GM21717 (cell line): Measurements from ENCODE around the gene MYO3A.
"Not testable (repeated sequence)": the region's sequence is repeated elsewhere in the genome, so short reads cannot be mapped to it uniquely, and the experiment has no call there.

Source experiments
- ATAC-seq: cut with Tn5 transposase; IDR thresholded peaks from one replicate; pipeline ENCODE4 v1.9.1; 2021; ENCODE audit warnings: mild to moderate bottlenecking, moderate library complexity; ENCODE audit not compliant: unreplicated experiment

The MYO3A gene

DNA sequence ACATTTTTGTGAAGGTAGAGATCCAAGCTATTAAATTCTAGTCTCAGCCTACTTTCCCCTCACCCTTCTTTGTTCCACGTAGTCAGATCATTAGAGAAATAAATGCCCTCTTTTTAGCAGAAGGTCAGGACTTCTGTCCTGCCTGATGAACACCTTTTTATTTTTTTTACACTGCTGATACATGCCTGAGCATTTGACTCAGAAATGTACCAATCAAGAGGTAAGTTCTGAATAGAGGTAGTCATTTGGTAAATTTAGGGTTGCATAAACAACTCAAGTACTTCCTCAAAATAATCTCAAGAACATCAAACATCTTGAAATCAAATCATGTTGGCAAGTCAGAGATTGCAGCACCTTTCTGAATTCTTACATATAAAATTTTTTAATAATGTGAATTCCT is 133.7 kb downstream of the MYO3A start:
- ATAC-seq = no peak

DNA sequence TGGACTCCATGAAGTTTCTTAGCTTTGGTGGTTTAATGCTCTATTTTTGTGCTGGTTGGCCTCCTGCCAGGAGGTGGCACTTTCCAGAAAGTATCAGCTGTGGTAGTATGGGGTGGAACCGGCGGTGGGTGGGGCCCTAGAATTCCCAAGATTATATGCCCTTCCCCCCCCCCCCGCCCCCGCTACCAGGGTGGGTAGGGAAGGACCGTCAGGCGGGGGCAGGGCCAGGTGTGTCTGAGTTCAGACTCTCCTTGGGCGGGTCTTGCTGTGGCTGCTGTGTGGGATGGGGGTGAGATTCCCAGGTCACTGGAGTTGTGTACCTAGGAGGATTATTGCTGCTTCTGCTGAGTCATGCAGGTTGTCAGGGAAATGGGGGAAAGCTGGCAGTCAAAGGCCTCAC is 146.9 kb downstream of the MYO3A start:
- not testable (repeated sequence) for ATAC-seq

DNA sequence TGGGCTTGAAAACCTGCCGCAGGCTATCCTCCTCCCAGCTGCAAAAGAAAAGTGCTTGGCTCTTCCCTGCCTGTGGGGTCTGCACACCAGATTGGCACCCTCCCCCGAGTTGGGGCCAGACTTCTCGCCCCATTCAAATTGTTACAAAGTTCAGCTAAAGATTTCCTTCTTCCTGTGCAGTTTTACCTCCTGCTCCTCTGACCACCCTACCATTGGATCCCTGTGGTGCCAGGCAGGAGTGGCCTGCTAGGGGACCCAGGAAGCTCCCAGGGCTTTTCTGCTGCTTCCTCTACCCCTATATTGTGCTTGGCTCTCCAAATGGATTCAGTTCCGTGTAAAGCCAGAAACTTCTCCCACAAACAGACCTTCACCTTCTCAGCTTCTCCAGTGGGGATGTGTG is 147.4 kb downstream of the MYO3A start:
- ATAC-seq = no peak

DNA sequence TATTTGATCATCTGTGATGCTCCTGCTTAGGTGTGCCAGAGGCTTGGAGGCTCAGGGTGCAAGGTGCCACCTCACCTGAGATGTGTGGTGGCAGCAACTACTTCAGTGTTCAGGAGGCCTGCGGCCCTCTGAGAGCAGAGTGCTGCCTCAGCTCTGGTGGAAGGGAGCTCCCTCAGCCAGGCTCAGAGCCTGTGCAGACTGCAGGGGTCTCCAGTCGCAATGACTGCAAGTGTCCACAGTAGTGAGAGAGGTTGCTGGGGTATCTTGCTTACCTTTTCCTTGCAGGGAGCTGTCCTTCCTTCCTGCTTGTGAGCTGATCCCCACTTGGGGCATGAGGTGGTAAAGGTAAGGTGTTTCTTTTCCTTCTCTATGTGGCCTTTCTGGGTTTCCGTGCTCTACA is 151.5 kb downstream of the MYO3A start:
- ATAC-seq = no peak

DNA sequence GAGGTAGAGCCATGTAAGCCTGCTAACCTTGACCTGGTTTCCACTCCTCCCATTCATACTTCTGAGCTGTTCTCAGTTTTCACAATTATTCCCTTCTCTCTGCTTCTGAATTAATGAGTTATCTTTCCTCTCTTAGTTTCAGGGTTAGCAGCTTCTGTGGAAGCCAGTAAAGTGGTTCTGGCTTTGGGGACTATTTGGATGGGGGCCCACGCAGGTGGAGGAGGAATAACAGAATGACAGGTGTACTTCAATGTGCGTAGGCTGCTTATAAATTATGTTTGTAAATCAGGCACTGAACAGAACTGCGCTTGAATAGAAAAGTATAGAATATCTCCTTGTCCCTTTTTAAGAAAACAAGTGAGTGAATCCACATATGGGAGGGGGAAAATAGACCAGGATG is 153.6 kb downstream of the MYO3A start:
- ATAC-seq = no peak

DNA sequence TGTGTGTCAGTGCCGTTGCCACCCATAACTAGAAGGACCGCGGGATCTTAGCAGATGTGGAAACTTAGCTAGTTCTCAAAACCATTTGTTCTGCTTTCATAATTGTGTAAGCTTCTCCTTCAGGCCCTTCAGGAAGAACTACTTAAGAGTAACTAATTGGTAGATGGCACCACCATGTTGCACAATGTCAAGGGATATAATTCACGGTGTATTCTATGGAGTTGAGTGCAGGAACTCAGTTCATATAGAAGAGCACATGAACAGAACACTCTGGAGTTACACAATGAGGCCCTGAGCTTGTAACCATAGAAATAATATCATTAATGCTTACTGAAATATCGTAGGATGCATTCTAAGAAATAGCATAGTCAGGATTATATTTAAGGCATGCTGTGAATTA is 156.0 kb downstream of the MYO3A start:
- no peak for ATAC-seq

DNA sequence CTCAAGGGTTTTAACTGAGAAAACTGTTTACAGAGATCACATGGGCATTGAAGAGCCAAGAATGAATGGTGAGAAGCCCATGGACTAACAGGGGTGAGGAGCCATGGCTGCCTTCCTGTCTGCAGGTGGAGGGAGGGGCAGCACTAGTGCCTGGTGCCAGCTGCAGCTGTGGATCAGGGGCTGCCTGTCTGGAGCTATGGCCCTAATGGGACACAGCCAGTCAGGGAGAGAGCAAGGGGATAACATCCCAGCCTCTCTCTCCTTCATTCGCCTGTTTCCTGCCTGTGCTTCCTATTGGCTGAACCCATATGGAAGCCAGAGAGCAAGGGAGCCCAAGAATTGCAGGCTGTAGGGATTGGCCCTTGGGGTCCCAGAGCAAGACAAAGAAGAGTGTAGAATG is 156.7 kb downstream of the MYO3A start:
- no peak for ATAC-seq

DNA sequence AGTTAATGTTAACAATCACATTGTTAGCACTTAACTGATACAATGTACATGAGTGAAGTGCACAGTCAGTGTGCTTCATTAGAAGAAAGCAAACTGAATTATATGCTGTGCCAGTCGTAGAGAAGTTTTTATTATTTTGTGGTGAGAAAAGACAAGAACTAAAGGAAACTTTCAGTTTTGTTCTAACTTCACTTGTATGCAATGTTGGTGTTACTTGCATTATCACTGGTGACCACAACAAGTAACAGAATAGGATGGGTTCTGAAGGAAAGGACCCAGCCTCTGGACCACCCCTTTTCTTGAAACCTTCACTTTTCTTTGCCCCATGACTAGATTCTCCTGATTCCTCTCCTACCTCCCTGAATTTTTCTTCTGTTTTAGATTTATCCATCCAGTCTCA is 159.2 kb downstream of the MYO3A start:
- no peak for ATAC-seq

DNA sequence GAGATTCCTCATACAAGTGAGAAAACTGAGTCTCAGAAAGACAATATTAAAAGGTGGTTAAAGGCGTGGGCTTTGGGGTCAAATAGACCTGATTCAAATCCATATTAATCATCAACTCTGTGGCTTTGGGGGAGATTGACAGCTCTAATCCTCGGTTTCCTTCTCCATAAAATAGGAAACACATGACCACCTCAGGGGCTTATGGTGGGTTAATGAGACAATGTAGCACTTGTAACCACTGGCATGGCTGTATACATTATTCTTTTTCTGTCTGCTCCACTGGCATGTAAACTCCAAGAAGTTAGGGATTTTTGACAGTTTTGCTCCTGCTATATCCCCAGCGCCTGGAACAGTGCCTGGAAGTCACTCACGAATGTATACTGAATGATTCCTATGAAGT is 161.8 kb downstream of the MYO3A start:
- ATAC-seq = no peak

DNA sequence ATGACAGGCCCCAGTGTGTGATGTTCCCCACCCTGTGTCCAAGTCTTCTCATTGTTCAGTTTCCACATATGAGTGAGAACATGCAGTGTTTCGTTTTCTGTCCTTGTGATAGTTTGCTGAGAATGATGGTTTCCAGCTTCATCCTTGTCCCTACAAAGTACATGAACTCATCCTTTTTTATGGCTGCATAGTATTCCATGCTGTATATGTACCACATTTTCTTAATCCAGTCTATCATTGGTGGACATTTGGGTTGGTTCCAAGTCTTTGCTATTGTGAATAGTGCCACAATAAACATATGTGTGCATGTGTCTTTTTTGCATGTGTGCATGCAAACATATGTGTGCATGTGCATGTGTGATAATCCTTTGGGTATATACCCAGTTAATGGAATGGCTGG is 163.5 kb downstream of the MYO3A start:
- ATAC-seq = not testable (repeated sequence)

DNA sequence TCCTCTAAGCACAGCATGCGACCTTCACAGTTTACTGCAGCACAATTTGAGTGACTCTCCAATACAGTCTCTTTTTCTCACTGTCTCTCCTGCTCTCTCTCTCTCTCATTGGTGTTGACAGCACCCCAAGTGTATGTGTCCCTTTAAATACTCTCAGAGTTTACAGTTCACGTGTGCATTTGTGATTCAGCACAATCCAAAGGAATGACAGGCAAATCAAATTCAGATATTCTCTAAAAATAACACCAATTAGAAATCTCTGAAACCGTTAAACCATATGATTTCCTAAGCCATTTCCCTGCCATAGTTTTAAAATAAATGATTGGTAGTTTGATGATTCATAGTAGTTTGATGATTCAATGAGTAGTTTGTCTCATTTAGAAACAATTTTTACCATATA is 178.5 kb downstream of the MYO3A start:
- no peak for ATAC-seq

DNA sequence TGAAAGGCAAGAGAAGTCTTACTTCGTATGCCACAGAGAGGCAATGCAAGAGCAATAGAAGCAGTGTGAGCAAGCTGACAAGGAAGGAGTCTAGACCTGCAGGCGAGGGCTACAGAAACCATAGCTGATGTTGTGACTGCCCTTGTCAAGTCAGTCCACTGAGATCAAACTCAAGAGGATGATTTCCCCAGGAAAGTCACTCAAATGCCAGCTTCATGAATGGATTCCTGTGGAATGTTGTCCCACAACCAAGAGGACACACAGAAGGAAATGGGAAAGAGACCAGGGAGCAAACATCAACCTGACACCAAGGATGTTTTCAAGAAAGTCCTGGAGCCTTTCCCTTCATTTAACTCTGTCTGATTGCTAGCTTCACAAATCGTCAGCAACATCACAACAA is 204.6 kb downstream of the MYO3A start:
- no peak for ATAC-seq

DNA sequence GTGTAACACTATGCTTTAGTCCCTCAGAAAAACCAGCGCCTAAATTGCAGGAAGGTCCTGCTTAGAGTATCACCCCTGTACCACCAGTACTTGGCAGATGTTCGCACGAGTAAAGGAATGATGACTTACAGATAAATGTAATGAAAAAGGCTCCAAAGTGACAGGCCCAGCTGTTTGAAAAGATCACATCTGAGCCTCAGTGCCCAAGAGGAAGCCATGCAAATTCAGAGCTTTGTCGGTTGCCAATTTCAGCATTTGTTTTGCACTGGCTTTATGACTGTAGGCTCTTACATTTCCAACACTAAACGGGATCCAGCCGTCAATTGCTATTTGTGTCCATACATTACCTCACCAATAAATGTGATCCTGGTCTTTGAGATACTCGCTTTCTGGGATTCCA is 222.0 kb downstream of the MYO3A start:
- no peak for ATAC-seq

DNA sequence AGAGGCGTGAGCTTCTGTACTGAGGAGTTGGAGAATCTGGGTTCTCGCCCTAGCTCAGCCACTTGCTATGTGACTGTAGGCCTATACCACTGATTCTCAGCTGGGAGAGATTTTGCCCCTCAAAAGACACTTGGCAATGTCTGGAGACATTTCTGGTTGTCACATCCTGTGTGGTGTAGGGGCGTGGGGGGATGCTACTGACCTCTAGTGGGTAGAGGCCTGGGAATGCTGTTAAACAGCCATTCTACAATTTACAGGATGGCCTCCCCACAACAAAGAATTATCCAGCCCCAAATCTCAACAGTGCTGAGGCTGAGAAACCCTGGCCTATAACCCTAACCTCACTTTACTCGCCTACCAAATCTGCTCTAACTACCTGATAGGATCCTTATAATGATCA is 223.7 kb downstream of the MYO3A start:
- no peak for ATAC-seq

DNA sequence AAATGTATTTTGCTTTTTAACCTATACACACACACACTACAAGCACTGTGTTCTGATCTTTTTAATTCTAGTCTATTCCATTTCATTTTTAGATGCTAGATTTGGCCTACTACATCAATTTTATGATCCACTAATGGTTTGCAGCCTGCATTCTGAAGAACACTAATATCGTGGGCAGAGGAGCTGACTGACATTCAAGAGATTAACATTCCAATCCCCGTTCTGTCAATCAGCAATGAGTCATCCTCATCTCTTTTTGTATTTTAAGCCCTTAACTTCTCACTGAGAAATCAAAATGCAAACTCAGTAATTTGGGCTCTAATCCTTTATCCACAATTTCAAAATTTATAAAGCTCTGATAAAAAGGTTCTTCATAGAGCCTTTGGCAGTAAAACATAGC is 235.4 kb downstream of the MYO3A start:
- no peak for ATAC-seq

DNA sequence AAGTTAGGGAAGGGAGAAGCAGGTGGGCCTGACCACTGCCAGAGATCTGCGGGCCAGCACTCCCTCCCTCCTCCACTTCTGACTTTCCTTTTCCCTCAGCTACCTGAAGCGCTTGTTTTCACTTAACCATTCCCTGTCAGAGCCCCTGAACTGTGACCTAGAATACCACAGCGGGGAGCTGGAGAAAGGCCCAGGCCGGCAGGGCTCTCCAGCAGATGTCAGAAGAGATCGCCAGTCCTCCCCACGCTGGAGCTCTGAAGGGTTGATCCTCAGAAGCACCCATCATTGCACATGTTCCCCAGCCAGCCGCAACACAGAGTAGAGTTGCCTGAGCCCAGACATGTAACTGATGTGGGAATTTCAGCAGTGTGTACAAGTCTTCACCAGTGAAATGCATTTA is 238.1 kb downstream of the MYO3A start:
- no peak for ATAC-seq

DNA sequence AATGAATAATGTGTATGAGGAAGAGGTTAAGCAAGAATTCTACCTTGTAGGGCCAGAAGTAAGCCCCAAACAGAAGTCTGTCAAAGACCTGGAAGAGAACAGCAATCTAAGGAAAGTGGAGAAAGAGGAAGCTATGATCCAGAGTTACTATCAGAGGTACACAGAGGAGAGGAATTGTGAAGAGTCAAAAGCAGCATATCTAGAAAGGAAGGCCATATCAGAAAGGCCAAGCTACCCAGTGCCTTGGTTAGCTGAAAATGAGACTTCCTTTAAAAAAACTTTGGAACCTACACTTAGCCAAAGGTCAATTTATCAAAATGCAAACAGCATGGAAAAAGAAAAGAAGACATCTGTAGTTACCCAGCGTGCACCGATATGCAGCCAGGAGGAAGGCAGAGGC is 239.8 kb downstream of the MYO3A start:
- no peak for ATAC-seq

DNA sequence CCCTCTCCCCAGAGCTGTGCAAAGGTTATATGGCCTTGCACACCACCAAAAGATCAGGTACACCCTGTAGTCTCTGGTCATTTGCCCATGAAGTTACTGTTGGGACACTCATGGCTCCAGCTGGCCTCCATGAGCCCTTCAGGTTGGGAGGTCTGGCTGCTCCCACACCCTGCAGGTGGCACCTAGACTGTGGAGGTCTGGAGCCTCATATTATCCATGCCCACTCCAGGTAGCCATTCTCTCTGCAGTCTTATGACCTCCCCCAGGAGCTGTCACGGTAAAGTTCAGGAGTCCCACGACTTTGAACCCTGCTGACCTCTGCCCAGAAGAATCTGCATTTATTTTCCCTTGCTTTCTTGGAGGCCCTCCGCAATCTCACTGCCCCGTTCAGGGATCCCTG is 243.3 kb downstream of the MYO3A start:
- no peak for ATAC-seq

DNA sequence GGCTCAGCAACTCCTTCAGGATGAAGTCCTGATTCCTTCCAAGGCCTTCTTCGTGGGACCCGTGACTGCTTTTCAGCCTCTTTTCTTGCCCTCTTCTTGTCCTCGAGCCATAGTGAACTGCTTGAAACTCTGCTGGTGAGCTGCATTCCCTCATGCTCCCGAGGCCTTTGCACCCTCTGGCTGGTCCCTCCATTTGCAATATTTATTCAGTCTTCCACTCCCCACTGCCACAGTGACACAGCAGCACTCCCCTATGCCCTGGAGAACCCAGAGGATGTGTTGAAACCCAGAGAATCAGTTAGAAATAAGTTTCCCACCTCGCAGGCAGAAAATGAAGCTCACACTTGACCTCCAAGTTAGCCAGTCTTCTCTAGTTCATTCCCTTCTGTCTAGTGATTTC is 260.2 kb downstream of the MYO3A start:
- no peak for ATAC-seq

DNA sequence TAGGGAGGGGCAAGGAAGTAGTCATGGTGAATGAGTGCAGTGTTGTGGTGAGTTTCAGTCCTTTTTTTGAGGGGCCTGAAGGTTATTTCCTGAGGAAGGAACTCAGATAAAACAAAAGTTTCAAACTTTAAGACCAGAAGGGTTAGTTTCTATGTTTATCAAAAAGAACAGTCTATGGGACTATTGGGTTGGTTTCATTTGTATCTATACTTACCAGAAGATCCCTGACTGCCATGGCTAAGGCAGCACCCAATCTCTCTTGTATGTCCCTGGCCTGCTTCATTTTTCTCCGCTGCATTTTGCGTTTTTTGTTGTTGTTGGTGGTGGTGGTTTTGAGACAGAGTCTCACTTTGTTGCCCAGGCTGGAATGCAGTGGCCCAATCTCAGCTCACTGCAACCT is 263.2 kb downstream of the MYO3A start:
- ATAC-seq = no peak

DNA sequence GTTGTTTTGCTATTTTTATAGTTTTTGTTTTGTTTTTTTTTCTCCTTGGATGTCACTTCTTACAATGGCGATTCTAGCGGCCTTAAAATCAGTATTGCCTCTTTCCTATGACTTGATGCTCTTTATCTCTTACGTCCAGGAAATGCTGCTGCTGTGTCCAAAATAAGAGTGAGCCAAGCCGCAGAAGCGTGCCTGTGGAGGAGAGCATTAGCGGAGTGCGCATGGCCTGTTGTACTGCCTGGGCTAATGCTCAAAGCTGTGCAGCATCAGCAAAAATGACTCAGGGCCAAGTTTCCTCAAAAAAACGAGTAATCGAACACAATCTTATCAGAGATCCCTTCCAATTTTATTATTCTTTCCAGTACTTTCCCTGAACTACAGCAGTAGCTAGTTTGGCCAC is 264.1 kb downstream of the MYO3A start:
- no peak for ATAC-seq

DNA sequence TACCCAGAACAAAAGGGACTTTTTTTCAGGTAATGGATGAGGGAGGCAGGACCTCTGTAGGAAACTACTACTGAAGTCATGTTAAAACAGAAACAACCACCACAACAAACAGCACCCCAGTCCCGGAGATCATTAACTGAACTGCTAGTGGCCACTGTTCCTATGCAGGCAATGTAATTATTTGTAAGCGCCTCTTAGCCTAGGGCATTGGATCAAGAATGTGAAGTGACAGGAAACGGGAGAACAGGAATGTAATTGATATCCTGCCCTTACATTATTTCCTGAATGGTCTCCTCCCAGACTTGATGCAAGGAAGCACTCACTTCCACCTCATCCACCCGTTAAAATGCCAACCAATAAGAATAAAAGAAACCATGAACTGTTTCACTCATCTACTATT is 265.8 kb downstream of the MYO3A start:
- no peak for ATAC-seq

DNA sequence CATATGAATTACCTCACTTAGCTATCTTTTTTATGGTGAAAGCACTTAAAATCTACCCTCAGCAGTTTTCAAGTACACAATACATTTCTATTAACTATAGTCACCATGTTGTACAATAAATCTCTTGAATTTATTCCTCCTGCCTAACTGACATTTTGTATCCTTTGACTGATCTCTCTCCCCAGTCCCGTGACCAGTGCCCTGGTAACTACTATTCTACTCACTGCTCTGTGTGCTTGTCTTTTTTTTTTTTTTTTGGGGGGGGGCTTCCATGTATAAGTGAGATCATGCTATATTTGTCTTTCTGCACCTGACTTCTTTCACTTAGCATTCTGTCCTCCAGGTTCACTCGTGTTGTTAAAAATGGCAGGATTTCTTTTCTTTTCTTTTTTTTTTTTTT is 271.2 kb downstream of the MYO3A start:
- ATAC-seq = no peak

DNA sequence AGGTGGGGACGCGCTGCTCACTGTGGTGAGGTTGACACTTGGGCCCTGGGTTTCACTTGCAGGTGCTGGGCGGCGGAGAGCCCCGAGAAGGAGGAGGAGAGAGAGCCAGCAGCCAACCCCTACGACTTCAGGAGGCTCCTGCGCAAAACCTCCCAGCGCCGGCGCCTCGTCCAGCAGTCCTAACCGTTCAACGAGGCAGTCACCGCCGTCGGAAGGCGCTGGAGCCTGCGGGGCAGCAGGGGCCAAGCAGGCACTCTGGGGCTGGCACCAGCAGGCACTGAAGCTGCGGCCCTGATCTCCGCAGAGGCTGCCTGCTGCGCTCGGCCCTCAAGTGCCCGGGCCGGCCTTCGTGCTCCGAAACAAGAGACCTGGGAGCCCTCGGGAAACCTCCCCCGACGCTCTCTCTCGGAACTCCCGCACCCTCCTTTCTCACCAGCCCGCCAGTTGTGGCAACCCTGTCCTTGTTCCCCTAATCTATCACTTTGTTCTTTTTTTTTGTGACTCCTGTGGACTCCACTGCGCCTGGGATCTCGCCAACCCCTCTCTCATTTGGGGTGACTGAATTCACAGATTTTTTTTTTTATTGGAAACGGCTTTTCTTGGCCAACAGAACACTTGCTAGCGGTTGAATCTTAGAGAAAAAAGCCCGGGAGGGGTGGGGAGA is 277.9 kb downstream of the MYO3A start:
- ATAC-seq = no peak
